ENCODE measurements around the gene PARD3B.

- no peak for TF ChIP-seq POLR2AphosphoS5 (IDR thresholded peaks at IDR 0.05; ENCODE audit: low read depth, low read length)
- no peak for TF ChIP-seq POLR2A (IDR thresholded peaks at IDR 0.05; ENCODE audit: low read depth, low read length)
- no peak for TF ChIP-seq TAF1 (IDR thresholded peaks at IDR 0.05; ENCODE audit: low read depth, low read length)
- no peak for TF ChIP-seq POU2F2 (IDR thresholded peaks at IDR 0.05; ENCODE audit: low read depth, low read length)
- TF ChIP-seq PAX5 (IDR thresholded peaks at IDR 0.05; ENCODE audit: insufficient read depth, low read length, severe bottlenecking), result no peak
- TF ChIP-seq SPI1 (IDR thresholded peaks at IDR 0.05; ENCODE audit: low read depth, low read length), result no peak
Observed at GRCh38 chr2:205629091-205629776, 1084.0 kb downstream of the PARD3B start.

Data from GM12891 (cell line).